Fibroblast of lung (primary cell): Measurements from ENCODE around the gene ERCC6L2.

Source experiments
- EZH2 ChIP-seq: IDR thresholded peaks from 2 replicates; pipeline ENCODE4 v1.5.1; 2012; ENCODE audit warnings: low read length, control low read depth, mild to moderate bottlenecking; ENCODE audit errors: missing control alignments
- TF ChIP-seq, protein P1 (sequence below), 2 donors: IDR thresholded peaks in 1 of 2; conservative IDR thresholded peaks in 1 of 2; 1 replicate in 1 of 2; 2 replicates in 1 of 2; pipeline ENCODE4 v1.5.1; 2011 to 2012; ENCODE audit warnings: low read length in 2 of 2, control low read depth in 1 of 2, inconsistent platforms in 1 of 2, low read depth in 1 of 2, mild to moderate bottlenecking in 1 of 2

DNA sequence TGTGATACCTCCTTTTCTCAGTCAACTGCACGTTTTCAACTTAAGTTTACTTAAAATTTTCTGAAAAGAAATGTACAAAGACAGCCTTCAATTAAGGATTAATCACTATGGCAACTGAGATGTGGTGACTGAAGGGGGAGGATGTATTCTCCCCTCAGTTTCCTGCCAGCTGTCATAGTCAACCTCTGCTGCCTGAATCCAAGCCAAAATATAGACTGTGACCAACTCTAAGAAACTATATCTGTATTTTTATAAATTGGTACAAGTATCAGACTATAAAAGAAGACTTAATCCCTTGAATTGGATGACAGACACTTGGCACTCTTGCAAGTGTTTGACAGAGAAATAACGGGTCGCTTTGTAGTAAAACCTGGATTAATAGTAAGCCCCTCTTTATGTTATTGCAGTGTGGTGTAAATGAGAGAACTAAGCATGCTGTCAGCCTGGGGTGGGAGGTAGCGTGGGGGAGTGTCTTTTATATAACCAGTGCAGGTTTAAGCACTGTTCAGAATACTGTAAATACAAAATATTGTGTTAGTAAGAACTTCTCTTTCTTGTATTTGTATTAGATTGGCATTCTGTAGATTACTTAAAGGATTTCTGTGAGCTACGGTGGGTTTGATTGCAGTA lies 106.4 kb downstream of the ERCC6L2 start:
- TF ChIP-seq, protein P1, sequence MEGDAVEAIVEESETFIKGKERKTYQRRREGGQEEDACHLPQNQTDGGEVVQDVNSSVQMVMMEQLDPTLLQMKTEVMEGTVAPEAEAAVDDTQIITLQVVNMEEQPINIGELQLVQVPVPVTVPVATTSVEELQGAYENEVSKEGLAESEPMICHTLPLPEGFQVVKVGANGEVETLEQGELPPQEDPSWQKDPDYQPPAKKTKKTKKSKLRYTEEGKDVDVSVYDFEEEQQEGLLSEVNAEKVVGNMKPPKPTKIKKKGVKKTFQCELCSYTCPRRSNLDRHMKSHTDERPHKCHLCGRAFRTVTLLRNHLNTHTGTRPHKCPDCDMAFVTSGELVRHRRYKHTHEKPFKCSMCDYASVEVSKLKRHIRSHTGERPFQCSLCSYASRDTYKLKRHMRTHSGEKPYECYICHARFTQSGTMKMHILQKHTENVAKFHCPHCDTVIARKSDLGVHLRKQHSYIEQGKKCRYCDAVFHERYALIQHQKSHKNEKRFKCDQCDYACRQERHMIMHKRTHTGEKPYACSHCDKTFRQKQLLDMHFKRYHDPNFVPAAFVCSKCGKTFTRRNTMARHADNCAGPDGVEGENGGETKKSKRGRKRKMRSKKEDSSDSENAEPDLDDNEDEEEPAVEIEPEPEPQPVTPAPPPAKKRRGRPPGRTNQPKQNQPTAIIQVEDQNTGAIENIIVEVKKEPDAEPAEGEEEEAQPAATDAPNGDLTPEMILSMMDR (conservative IDR thresholded peaks at IDR 0.05 in 1 of 2, IDR thresholded peaks at IDR 0.05 in 1 of 2; ENCODE audit: low read depth in 1 of 2, low read length in 2 of 2): no peak
- TF ChIP-seq EZH2: no peak
